ENCODE data around the gene STAT6.

The STAT6 gene

DNA sequence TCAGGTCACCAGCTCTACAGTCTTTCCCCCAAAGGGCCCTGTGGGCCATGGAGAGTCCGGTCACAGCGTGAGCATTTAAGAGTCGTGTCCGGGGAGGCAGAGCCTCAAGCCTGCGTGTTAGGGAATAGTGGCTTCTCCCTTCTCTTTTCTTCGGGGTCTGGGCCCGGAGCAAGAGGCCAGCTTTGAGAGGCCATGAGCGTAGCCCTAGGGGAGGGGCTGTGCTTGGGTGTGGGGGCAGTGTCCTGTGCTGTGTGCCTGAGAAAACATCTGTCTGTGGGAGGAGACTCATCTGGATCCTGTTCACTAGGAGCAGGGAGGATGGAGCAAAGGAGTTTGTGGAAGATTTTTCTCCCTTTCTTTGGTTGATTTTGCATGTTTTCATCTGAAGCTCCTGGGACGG, 31.0 kb upstream of the STAT6 start:
- H3K9ac ChIP-seq (ENCODE audit: low read length), result no peak overlapping the region

DNA sequence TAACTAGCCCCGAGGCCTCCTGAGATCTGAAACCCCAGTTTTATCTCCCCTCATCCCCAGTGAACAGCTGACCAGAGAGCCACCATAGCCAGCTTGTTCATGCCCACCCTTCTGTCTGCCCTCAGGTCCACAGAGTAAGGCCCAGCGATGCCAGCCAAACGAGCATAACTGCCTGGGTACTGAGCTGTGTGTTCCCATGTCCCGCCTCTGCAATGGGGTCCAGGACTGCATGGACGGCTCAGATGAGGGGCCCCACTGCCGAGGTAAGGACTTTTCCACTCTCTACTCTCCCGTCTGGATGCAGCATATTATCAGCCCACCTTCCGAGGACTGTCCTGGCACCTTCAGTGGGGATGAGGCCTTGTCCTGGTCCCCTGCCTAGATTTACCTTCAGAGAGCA, 30.1 kb upstream of the STAT6 start:
- Histone ChIP-seq H4K20me1 (ENCODE audit: insufficient read depth, low read length) (no peaks in the 10 kb centered on the region), H3K27me3 (ENCODE audit: insufficient read depth, low read length) (no peaks in the 10 kb centered on the region), H3K9me2 (ENCODE audit: low read depth, low read length) (no peaks in the 10 kb centered on the region), H3F3A (ENCODE audit: insufficient read depth, low read length) (no peaks in the 10 kb centered on the region), H2AFZ (ENCODE audit: low read length) (no peak overlapping the region), H3K27ac (ENCODE audit: low read depth, low read length, poor library complexity, severe bottlenecking) (no peak overlapping the region), H3K4me3 (ENCODE audit: low read depth, low read length, poor library complexity, severe bottlenecking) (no peak overlapping the region), H3K79me2 (ENCODE audit: insufficient read depth, low read length) (no peaks in the 10 kb centered on the region), H3K9me3 (ENCODE audit: low read length) (no peaks in the 10 kb centered on the region), H3K4me2 (ENCODE audit: low read length) (no peak overlapping the region), H3K9ac (ENCODE audit: low read length) (no peak overlapping the region), H3K4me1 (ENCODE audit: insufficient read depth, low read length, severe bottlenecking) (no peaks in the 10 kb centered on the region), H3K36me3 (ENCODE audit: insufficient read depth, low read length) (no peaks in the 10 kb centered on the region)
- TF ChIP-seq EZH2 (IDR thresholded peaks at IDR 0.05; ENCODE audit: borderline replicate concordance, low read length), result no peak
- no peak for TF ChIP-seq CTCF (IDR thresholded peaks at IDR 0.05; ENCODE audit: low read length)

More for the DNA sequence above, 31.0 kb upstream of the STAT6 start:
- Histone ChIP-seq H2AFZ (ENCODE audit: low read length) (no peak overlapping the region), H3K4me1 (ENCODE audit: insufficient read depth, low read length, severe bottlenecking) (no peaks in the 10 kb centered on the region), H3F3A (ENCODE audit: insufficient read depth, low read length) (no peaks in the 10 kb centered on the region), H3K4me2 (ENCODE audit: low read length) (no peak overlapping the region), H3K4me3 (ENCODE audit: low read depth, low read length, poor library complexity, severe bottlenecking) (no peak overlapping the region), H3K79me2 (ENCODE audit: insufficient read depth, low read length) (no peaks in the 10 kb centered on the region), H3K27ac (ENCODE audit: low read depth, low read length, poor library complexity, severe bottlenecking) (no peak overlapping the region), H3K27me3 (ENCODE audit: insufficient read depth, low read length) (no peaks in the 10 kb centered on the region), H3K36me3 (ENCODE audit: insufficient read depth, low read length) (no peaks in the 10 kb centered on the region), H3K9me2 (ENCODE audit: low read depth, low read length) (no peaks in the 10 kb centered on the region), H3K9me3 (ENCODE audit: low read length) (no peaks in the 10 kb centered on the region), H4K20me1 (ENCODE audit: insufficient read depth, low read length) (no peaks in the 10 kb centered on the region)
- TF ChIP-seq CTCF (IDR thresholded peaks at IDR 0.05; ENCODE audit: low read length), result no peak
- no peak for TF ChIP-seq EZH2 (IDR thresholded peaks at IDR 0.05; ENCODE audit: borderline replicate concordance, low read length)

GRCh38 chr12:57139796-57140649, 28.9 kb upstream of the STAT6 start:
- H3K9me2 ChIP-seq (ENCODE audit: low read depth, low read length), result no peaks in the 10 kb centered on the region
- H3K27me3 ChIP-seq (ENCODE audit: insufficient read depth, low read length), result 0 out of 2 replicates have a peak, but pooled peaks cover 4% of the 10 kb centered on the region
- H3K4me3 ChIP-seq (ENCODE audit: low read depth, low read length, poor library complexity, severe bottlenecking), result no peak overlapping the region
- H3K36me3 ChIP-seq (ENCODE audit: insufficient read depth, low read length), result no peaks in the 10 kb centered on the region
- H2AFZ ChIP-seq (ENCODE audit: low read length), result no peak overlapping the region
- no peak overlapping the region for H3K9ac ChIP-seq (ENCODE audit: low read length)
- H3F3A ChIP-seq (ENCODE audit: insufficient read depth, low read length), result no peaks in the 10 kb centered on the region
- no peaks in the 10 kb centered on the region for H4K20me1 ChIP-seq (ENCODE audit: insufficient read depth, low read length)
- no peaks in the 10 kb centered on the region for H3K79me2 ChIP-seq (ENCODE audit: insufficient read depth, low read length)
- no peaks in the 10 kb centered on the region for H3K9me3 ChIP-seq (ENCODE audit: low read length)
- no peak for TF ChIP-seq EZH2 (IDR thresholded peaks at IDR 0.05; ENCODE audit: borderline replicate concordance, low read length)
- TF ChIP-seq CTCF (IDR thresholded peaks at IDR 0.05; ENCODE audit: low read length), result no peak
- no peak overlapping the region for H3K27ac ChIP-seq (ENCODE audit: low read depth, low read length, poor library complexity, severe bottlenecking)
- H3K4me1 ChIP-seq (ENCODE audit: insufficient read depth, low read length, severe bottlenecking), result no peaks in the 10 kb centered on the region
- H3K4me2 ChIP-seq (ENCODE audit: low read length), result no peak overlapping the region
